A549 (cell line): ENCODE data around the gene LZTFL1. TPM values are rescaled to one million over a fixed set of nuclear protein-coding genes. Genes with fewer than 3 reads are reported as not detected.

Experiments
- ATAC-seq, 2 experiments: fragments of 200-7000 bp in 1 of 2; fragments of >200 bp in 1 of 2; cut with Nextera tagmentation in 1 of 2; cut with Tn5 transposase in 1 of 2; 3 replicates each; pipeline versions ENCODE4 v1.8.0 to v1.9.1; 2018 to 2020; ENCODE audit warnings: mild to moderate bottlenecking in 1 of 2, moderate library complexity in 1 of 2
- CTCF ChIA-PET: fragments of 300-600 bp; sonication (Branson Sonifier 250); formaldehyde crosslinking; extraction: SDS; loops from one replicate; lab custom pipeline; 2021; ENCODE audit warnings: antibody characterized with exemption, inconsistent platforms; lab: Yijun Ruan, JAX
- POLR2A ChIA-PET: fragments of 350-600 bp; formaldehyde crosslinking; extraction: SDS; loops from one replicate; lab custom pipeline; 2021; ENCODE audit warnings: antibody characterized with exemption, inconsistent platforms; lab: Yijun Ruan, JAX
- DNase-seq, 2 experiments: peaks; one replicate each; pipeline versions ENCODE4 v3.0.0 to v3.0.0-alpha.2; 2011 to 2016; ENCODE audit warnings: low read depth in 1 of 2, low spot score in 1 of 2
- FAIRE-seq: peaks from 2 replicates; lab custom pipeline; 2011; peaks lifted over from hg19 to GRCh38; lab: Jason Lieb, UNC
- H3K27ac ChIP-seq, 2 experiments: fragments of >200 bp; sonication (Bioruptor Twin); formaldehyde crosslinking; 3 replicates each; pipeline ENCODE4 v1.5.1; 2016 to 2017
- H3K4me1 ChIP-seq: fragments of >200 bp; sonication (Bioruptor Twin); formaldehyde crosslinking; 3 replicates; pipeline ENCODE4 v1.6.1; 2016
- H3K4me2 ChIP-seq: fragments of >200 bp; sonication (Bioruptor Twin); formaldehyde crosslinking; 3 replicates; pipeline ENCODE4 v1.6.1; 2016
- H3K4me3 ChIP-seq: fragments of >200 bp; sonication (Bioruptor Twin); formaldehyde crosslinking; 3 replicates; pipeline ENCODE4 v1.5.1; 2016
- H3K9me3 ChIP-seq: fragments of >200 bp; sonication (Bioruptor Twin); formaldehyde crosslinking; 3 replicates; pipeline ENCODE4 v1.6.1; 2016
- CBX2 ChIP-seq: fragments of 200-600 bp; sonication (generic); IDR thresholded peaks from 2 replicates; pipeline ENCODE4 v1.6.1; 2016; ENCODE audit warnings: low read depth, mild to moderate bottlenecking, borderline replicate concordance
- EHMT2 ChIP-seq: fragments of 200-600 bp; sonication (generic); IDR thresholded peaks from 2 replicates; pipeline ENCODE4 v1.6.1; 2016; ENCODE audit warnings: antibody characterized with exemption, low read depth, mild to moderate bottlenecking, moderate library complexity
- EP300 ChIP-seq, 2 experiments: fragments of >200 bp; sonication (Bioruptor Twin); formaldehyde crosslinking; IDR thresholded peaks; 2 replicates in 1 of 2; 3 replicates in 1 of 2; pipeline ENCODE4 v1.6.1; 2016 to 2017
- ESRRA ChIP-seq: fragments of 150-350 bp; IDR thresholded peaks from 2 replicates; pipeline ENCODE4 v1.6.1; 2014; ENCODE audit warnings: mild to moderate bottlenecking, low read length, borderline replicate concordance
- HEYL ChIP-seq: fragments of 250-450 bp; sonication (Bioruptor Pico); IDR thresholded peaks from 2 replicates; pipeline ENCODE4 v1.8.0; 2021; ENCODE audit warnings: mild to moderate bottlenecking, moderate library complexity
- HOXA7 ChIP-seq: fragments of 250-450 bp; sonication (Bioruptor Pico); IDR thresholded peaks from 2 replicates; pipeline ENCODE4 v1.5.0; 2020; ENCODE audit warnings: mild to moderate bottlenecking, moderate library complexity
- HOXB13 ChIP-seq: fragments of 250-450 bp; sonication (Bioruptor Pico); IDR thresholded peaks from 2 replicates; pipeline ENCODE4 v1.5.0; 2020; ENCODE audit warnings: low read depth, mild to moderate bottlenecking, moderate library complexity
- JUNB ChIP-seq: fragments of >200 bp; sonication (Bioruptor Twin); formaldehyde crosslinking; IDR thresholded peaks from 2 replicates; pipeline ENCODE4 v1.6.1; 2016
- MAFK ChIP-seq: fragments of 450-650 bp; IDR thresholded peaks from 2 replicates; pipeline ENCODE4 v1.6.1; 2014; ENCODE audit not compliant: partially characterized antibody
- PHF8 ChIP-seq: fragments of 200-600 bp; sonication (generic); IDR thresholded peaks from 2 replicates; pipeline ENCODE4 v1.6.1; 2016; ENCODE audit warnings: low read depth, mild to moderate bottlenecking, antibody characterized with exemption, moderate library complexity, borderline replicate concordance
- RAD21 ChIP-seq, 2 experiments: fragments of >200 bp in 1 of 2; sonication (Bioruptor Twin) in 1 of 2; formaldehyde crosslinking in 1 of 2; IDR thresholded peaks in 1 of 2; conservative IDR thresholded peaks in 1 of 2; 2 replicates in 1 of 2; 3 replicates in 1 of 2; pipeline ENCODE4 v1.6.1; 2012 to 2018; ENCODE audit warnings: inconsistent platforms in 1 of 2
- RARB ChIP-seq: fragments of 250-450 bp; sonication (Bioruptor Pico); IDR thresholded peaks from 2 replicates; pipeline ENCODE4 v1.8.0; 2021; ENCODE audit warnings: mild to moderate bottlenecking, moderate library complexity
- SMC3 ChIP-seq: fragments of >200 bp; sonication (Bioruptor Twin); formaldehyde crosslinking; IDR thresholded peaks from 3 replicates; pipeline ENCODE4 v1.6.1; 2018; ENCODE audit warnings: inconsistent platforms
- ZNF302 ChIP-seq: fragments of 250-450 bp; sonication (Bioruptor Pico); IDR thresholded peaks from 2 replicates; pipeline ENCODE4 v1.9.0; 2021; ENCODE audit warnings: inconsistent platforms, mild to moderate bottlenecking, moderate library complexity
- ZSCAN20 ChIP-seq: fragments of 250-450 bp; sonication (Bioruptor Pico); IDR thresholded peaks from 2 replicates; pipeline ENCODE4 v1.8.0; 2022; ENCODE audit warnings: mild to moderate bottlenecking, moderate library complexity
- WGBS: methylation state at CpG from one replicate; pipeline ENCODE4 v1.1.6; 2017; ENCODE audit errors: missing lambda C conversion rate; 5-methylcytosine and 5-hydroxymethylcytosine counted together
- polyA plus RNA-seq, 4 experiments: library from polyadenylated mRNA; depleted of rRNA in 3 of 4; stranded (reverse); fragments of >200 nt; fragmentation: RNase III in 1 of 4; extraction: RNeasy Plus Mini Kit Qiagen cat#74134 plus additional on column Dnase treatment in 1 of 4; gene quantifications; 2 replicates in 3 of 4; 3 replicates in 1 of 4; pipeline ENCODE4 v1.2.3, GENCODE V29; 2011 to 2017
- TF ChIP-seq, protein P1 (sequence below): fragments of >200 bp; sonication (Bioruptor Twin); formaldehyde crosslinking; IDR thresholded peaks from 2 replicates; pipeline ENCODE4 v1.6.1; 2016
- TF ChIP-seq, protein P2 (sequence below): IDR thresholded peaks from 2 replicates; pipeline ENCODE4 v1.6.1; 2012
- TF ChIP-seq, protein P3 (sequence below): fragments of >200 bp; sonication (Bioruptor Twin); formaldehyde crosslinking; IDR thresholded peaks from 3 replicates; pipeline ENCODE4 v1.5.1; 2016
- TF ChIP-seq, protein P4 (sequence below): fragments of 150-350 bp; IDR thresholded peaks from 2 replicates; pipeline ENCODE4 v1.6.1; 2014; ENCODE audit warnings: low read depth, mild to moderate bottlenecking, low read length

The LZTFL1 gene
- polyA plus RNA-seq, 2 of the 4 experiments (the other 2 are of a cell fraction), result 10.8 to 25.0 TPM

DNA sequence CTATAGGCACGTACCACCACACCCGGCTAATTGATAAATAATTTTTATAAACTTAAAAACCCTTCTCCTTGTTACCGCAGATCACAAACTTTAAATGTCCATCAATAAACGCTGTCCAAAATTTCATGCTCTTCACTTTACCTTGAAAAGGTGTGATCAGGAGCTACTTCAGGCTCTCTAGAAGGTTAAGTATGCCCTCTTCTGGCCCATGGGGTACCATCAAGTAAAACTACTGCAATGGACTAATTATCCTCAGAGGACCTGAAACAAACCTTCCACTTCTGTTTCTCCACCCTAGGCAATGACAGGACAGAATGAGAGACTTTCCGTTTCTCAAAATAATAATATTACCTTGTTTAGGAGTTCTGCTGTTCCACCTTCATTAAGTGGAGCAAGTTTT lies 9.2 kb downstream of the LZTFL1 start:
- 83% methylated on average over 5 of the region's 5 CpGs for WGBS
- ChIA-PET POLR2A (no interaction called here), CTCF (interaction anchor here (0.8 to 2.3 kb wide), 6 partner anchors 9 to 340 kb away, joined by 3 to 17 read pairs (median 4); partner anchors contain the start of gene LZTFL1)
- no peak overlapping the region for H3K4me2 ChIP-seq
- DNase-seq, result peak in 1 of 2 experiments; percentile 37
- H3K4me3 ChIP-seq, result no peak overlapping the region
- ATAC-seq, result peak; percentile 50 to 55; a peak in 3 of 6 replicates
- FAIRE-seq, result no peak
- H3K27ac ChIP-seq, result no peak overlapping the region
- H3K9me3 ChIP-seq, result no peaks in the 10 kb centered on the region
- TF ChIP-seq, protein P1, sequence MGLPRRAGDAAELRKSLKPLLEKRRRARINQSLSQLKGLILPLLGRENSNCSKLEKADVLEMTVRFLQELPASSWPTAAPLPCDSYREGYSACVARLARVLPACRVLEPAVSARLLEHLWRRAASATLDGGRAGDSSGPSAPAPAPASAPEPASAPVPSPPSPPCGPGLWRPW, result no peak
- TF ChIP-seq PHF8, result no peak
- TF ChIP-seq HOXA7 (CRISPR knock-in tag), result no peak
- TF ChIP-seq SMC3, result peak; percentile 49
- no peak for TF ChIP-seq ZSCAN20
- no peak for TF ChIP-seq MAFK
- no peak for TF ChIP-seq CBX2
- TF ChIP-seq ESRRA, result no peak
- no peak for TF ChIP-seq JUNB
- TF ChIP-seq, protein P2, sequence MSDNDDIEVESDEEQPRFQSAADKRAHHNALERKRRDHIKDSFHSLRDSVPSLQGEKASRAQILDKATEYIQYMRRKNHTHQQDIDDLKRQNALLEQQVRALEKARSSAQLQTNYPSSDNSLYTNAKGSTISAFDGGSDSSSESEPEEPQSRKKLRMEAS, result no peak
- TF ChIP-seq RAD21 (conservative IDR thresholded peaks at IDR 0.05 in 1 of 2, IDR thresholded peaks at IDR 0.05 in 1 of 2), result peak; percentile 58 to 65
- no peak for TF ChIP-seq HEYL (CRISPR knock-in tag)
- TF ChIP-seq ZNF302 (CRISPR knock-in tag), result no peak
- TF ChIP-seq, protein P3, sequence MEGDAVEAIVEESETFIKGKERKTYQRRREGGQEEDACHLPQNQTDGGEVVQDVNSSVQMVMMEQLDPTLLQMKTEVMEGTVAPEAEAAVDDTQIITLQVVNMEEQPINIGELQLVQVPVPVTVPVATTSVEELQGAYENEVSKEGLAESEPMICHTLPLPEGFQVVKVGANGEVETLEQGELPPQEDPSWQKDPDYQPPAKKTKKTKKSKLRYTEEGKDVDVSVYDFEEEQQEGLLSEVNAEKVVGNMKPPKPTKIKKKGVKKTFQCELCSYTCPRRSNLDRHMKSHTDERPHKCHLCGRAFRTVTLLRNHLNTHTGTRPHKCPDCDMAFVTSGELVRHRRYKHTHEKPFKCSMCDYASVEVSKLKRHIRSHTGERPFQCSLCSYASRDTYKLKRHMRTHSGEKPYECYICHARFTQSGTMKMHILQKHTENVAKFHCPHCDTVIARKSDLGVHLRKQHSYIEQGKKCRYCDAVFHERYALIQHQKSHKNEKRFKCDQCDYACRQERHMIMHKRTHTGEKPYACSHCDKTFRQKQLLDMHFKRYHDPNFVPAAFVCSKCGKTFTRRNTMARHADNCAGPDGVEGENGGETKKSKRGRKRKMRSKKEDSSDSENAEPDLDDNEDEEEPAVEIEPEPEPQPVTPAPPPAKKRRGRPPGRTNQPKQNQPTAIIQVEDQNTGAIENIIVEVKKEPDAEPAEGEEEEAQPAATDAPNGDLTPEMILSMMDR, result peak; percentile 47
- H3K4me1 ChIP-seq, result no peaks in the 10 kb centered on the region

DNA sequence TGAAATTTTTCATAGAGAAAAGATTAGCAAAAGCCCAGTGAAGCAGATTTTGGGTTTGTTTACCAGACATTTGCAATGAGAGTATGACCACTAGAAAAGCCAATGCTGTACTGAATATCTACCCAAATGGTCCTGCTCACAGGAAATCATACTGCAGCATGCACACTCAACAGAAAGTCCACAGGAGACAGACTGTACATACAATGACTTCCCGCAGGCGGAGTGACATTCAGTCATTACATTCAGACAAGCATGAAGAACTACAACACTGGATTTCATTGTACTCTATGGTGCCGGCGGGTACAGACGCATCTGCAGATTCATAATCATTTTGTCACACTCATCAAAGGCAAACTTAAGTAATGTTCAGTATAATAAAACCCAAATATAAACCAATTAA lies 11.8 kb downstream of the LZTFL1 start:
- H3K4me3 ChIP-seq, result no peak overlapping the region
- no peak for TF ChIP-seq EP300 (IDR thresholded peaks at IDR 0.05)
- no peak for TF ChIP-seq EHMT2
- TF ChIP-seq ZSCAN20, result no peak
- TF ChIP-seq HOXB13 (CRISPR knock-in tag), result no peak
- TF ChIP-seq, all 56 proteins: peak for 0
- FAIRE-seq, result no peak
- CTCF ChIA-PET, result no interaction called here
- ATAC-seq, result no peak
- 77% methylated on average over 5 of the region's 5 CpGs for WGBS
- H3K4me2 ChIP-seq, result no peak overlapping the region
- H3K27ac ChIP-seq, result no peak overlapping the region
- no peaks in the 10 kb centered on the region for H3K4me1 ChIP-seq
- H3K9me3 ChIP-seq, result no peaks in the 10 kb centered on the region
- DNase-seq, result no peak
- POLR2A ChIA-PET, result interaction anchor here (0.6 kb wide), 1 partner anchor 162 kb away, joined by 7 read pairs; no protein-coding TSS in a partner anchor

DNA sequence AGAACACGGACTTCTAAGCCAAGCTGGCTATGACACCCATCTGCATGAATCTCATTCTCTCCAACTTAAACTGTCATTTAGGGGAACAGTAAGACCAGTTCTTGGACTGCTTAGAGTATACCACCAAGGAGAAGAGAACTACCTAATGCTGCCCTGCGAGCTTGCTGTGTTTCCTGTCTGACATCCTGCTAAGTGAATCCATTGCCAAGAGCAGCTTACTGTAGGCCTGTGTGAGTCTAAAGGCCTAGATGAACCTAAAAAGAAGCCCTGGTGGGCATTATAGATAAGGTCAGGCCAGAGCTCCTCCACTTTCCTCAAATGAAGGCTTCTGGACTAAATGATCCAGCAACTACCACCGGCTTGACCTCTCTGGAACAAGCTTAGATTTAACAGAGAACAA lies 15.0 kb downstream of the LZTFL1 start:
- DNase-seq, result no peak
- ATAC-seq, result no peak
- WGBS, result 89% methylated on average over 2 of the region's 3 CpGs
- H3K4me2 ChIP-seq, result no peak overlapping the region
- H3K27ac ChIP-seq, result no peak overlapping the region
- H3K9me3 ChIP-seq, result no peaks in the 10 kb centered on the region
- ChIA-PET POLR2A (no interaction called here), CTCF (no interaction called here)
- no peaks in the 10 kb centered on the region for H3K4me1 ChIP-seq
- no peak overlapping the region for H3K4me3 ChIP-seq
- TF ChIP-seq EHMT2 (no peak), JUNB (no peak), HEYL (CRISPR knock-in tag) (no peak), RARB (CRISPR knock-in tag) (no peak)
- TF ChIP-seq, protein P4, sequence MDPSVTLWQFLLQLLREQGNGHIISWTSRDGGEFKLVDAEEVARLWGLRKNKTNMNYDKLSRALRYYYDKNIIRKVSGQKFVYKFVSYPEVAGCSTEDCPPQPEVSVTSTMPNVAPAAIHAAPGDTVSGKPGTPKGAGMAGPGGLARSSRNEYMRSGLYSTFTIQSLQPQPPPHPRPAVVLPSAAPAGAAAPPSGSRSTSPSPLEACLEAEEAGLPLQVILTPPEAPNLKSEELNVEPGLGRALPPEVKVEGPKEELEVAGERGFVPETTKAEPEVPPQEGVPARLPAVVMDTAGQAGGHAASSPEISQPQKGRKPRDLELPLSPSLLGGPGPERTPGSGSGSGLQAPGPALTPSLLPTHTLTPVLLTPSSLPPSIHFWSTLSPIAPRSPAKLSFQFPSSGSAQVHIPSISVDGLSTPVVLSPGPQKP, result no peak
- FAIRE-seq, result no peak
